ENCODE results near the gene FILIP1L. TPM values are rescaled to one million over a fixed set of nuclear protein-coding genes. Genes with fewer than 3 reads are reported as not detected.

Gene FILIP1L
- total RNA-seq, 1 donor from 2014 or later, result 19.4 TPM

DNA sequence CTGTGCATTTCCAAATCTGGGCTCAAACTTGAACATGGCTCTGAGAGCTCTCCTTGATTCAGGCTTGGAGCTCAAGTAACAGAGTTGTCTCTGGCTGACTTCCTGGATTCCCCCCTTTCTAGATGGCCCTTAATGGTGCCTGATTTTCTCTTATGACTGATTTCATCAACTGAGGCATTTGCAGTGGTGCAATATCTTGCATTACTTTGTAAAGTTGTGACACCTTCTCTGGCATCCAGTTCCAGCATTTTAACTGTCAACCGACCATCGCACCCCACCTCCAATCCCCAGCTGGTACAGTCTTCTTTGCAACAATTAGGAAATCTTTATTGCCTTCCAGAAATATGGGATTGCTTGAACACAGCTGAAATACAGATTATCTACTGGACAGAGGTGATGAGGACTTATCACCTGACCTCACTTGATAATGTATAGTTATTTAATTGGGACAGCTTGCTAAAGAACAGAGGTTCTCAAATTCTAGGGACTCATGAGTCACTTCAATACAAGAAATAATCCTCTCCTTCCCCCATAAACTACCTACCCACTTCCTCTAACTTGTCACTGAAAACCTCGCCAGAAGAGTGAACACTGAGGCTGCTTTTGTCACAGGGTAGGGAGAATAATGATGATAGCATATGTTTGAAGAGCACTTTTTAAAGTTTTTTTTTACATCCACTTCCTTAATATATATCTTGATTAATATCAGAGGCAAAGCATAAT, 41.8 kb downstream of the FILIP1L start:
- H3K27ac Mint-ChIP-seq, result no peak overlapping the region
- no peak for DNase-seq (ENCODE audit: low spot score, unreplicated experiment)
- H3K27me3 Mint-ChIP-seq, result no peaks in the 10 kb centered on the region
- H3K36me3 Mint-ChIP-seq (ENCODE audit: insufficient read depth), result no peaks in the 10 kb centered on the region
- TF ChIP-seq, protein P1, sequence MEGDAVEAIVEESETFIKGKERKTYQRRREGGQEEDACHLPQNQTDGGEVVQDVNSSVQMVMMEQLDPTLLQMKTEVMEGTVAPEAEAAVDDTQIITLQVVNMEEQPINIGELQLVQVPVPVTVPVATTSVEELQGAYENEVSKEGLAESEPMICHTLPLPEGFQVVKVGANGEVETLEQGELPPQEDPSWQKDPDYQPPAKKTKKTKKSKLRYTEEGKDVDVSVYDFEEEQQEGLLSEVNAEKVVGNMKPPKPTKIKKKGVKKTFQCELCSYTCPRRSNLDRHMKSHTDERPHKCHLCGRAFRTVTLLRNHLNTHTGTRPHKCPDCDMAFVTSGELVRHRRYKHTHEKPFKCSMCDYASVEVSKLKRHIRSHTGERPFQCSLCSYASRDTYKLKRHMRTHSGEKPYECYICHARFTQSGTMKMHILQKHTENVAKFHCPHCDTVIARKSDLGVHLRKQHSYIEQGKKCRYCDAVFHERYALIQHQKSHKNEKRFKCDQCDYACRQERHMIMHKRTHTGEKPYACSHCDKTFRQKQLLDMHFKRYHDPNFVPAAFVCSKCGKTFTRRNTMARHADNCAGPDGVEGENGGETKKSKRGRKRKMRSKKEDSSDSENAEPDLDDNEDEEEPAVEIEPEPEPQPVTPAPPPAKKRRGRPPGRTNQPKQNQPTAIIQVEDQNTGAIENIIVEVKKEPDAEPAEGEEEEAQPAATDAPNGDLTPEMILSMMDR (IDR thresholded peaks at IDR 0.05; ENCODE audit: unreplicated experiment), result no peak
- H3K4me1 Mint-ChIP-seq (ENCODE audit: low read depth), result peaks cover 38% of the 10 kb centered on the region
- no peaks in the 10 kb centered on the region for H3K9me3 Mint-ChIP-seq (ENCODE audit: low read depth)
- no peak overlapping the region for H3K4me3 Mint-ChIP-seq (ENCODE audit: low read depth)

DNA sequence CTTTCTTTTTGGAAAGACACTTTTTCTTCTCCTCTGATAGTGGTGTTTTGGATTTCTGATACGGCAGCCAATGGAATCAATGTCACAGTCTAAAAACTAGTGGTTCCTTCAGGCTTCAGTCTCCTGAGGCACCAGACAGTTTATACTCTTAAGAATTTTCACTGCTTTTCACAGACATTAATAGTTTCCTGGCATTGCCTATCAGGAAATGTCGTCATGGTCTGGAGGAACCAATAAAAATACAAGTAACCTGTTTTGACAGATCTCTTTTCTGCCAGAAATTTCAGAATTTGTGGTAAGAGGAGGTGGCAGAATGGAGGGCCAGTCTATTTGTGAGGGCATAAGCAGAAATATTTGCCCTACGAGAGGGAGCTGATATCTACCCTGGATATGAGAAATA, 44.8 kb downstream of the FILIP1L start:
- Mint-ChIP-seq H3K9me3 (ENCODE audit: low read depth) (no peaks in the 10 kb centered on the region), H3K36me3 (ENCODE audit: insufficient read depth) (no peaks in the 10 kb centered on the region), H3K27ac (no peak overlapping the region), H3K27me3 (no peaks in the 10 kb centered on the region), H3K4me1 (ENCODE audit: low read depth) (peaks cover 21% of the 10 kb centered on the region), H3K4me3 (ENCODE audit: low read depth) (no peak overlapping the region)
- TF ChIP-seq, protein P1 (IDR thresholded peaks at IDR 0.05; ENCODE audit: unreplicated experiment), result no peak
- no peak for DNase-seq (ENCODE audit: low spot score, unreplicated experiment)

DNA sequence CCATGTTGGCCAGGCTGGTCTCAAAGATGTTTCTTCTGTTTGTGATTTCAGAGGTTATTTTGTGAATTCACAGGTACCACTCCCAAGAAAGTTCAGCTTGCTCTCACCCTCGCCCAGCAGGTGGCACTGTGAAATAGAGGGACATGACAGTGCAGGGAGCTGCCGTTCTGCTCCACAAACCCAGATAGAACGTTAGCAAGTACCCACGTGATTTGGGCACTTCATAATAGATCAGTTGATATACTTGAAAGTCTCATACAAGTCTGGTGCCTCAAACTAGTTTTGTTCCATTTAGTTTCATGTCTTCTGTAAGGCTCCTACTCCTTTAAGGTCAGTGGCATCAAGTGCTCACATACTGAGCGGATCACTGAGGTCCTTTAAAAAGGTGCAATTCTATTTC, 45.5 kb downstream of the FILIP1L start:
- no peaks in the 10 kb centered on the region for H3K9me3 Mint-ChIP-seq (ENCODE audit: low read depth)
- peak overlapping the region; percentile 54 for H3K27ac Mint-ChIP-seq
- TF ChIP-seq, protein P1 (IDR thresholded peaks at IDR 0.05; ENCODE audit: unreplicated experiment), result peak; percentile 90
- peaks cover 20% of the 10 kb centered on the region for H3K4me1 Mint-ChIP-seq (ENCODE audit: low read depth)
- peak; percentile 52 for DNase-seq (ENCODE audit: low spot score, unreplicated experiment)
- H3K27me3 Mint-ChIP-seq, result no peaks in the 10 kb centered on the region
- H3K36me3 Mint-ChIP-seq (ENCODE audit: insufficient read depth), result no peaks in the 10 kb centered on the region
- no peak overlapping the region for H3K4me3 Mint-ChIP-seq (ENCODE audit: low read depth)

DNA sequence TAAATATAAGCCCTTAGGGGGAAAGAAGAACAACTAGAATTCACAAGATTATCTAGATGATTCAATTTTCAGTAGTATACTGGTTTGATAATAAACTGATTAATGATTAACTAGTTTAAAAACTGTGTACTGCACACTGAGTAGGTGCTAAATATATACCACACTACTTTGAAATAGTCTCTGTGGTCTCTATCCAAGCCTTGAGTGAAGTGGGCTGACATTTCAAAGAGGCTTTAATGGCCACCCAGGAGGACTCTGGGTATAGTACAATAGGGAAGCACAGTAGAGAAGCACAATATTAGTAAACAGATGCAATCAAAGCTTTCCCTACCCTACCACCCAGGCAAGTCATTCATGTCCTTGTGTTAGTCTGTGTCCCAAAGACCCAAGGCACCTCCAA, 46.7 kb downstream of the FILIP1L start:
- H3K27ac Mint-ChIP-seq, result no peak overlapping the region
- H3K4me1 Mint-ChIP-seq (ENCODE audit: low read depth), result peaks cover 18% of the 10 kb centered on the region
- H3K27me3 Mint-ChIP-seq, result no peaks in the 10 kb centered on the region
- no peak for DNase-seq (ENCODE audit: low spot score, unreplicated experiment)
- H3K4me3 Mint-ChIP-seq (ENCODE audit: low read depth), result no peak overlapping the region
- H3K9me3 Mint-ChIP-seq (ENCODE audit: low read depth), result no peaks in the 10 kb centered on the region
- TF ChIP-seq, protein P1 (IDR thresholded peaks at IDR 0.05; ENCODE audit: unreplicated experiment), result no peak
- H3K36me3 Mint-ChIP-seq (ENCODE audit: insufficient read depth), result no peaks in the 10 kb centered on the region

DNA sequence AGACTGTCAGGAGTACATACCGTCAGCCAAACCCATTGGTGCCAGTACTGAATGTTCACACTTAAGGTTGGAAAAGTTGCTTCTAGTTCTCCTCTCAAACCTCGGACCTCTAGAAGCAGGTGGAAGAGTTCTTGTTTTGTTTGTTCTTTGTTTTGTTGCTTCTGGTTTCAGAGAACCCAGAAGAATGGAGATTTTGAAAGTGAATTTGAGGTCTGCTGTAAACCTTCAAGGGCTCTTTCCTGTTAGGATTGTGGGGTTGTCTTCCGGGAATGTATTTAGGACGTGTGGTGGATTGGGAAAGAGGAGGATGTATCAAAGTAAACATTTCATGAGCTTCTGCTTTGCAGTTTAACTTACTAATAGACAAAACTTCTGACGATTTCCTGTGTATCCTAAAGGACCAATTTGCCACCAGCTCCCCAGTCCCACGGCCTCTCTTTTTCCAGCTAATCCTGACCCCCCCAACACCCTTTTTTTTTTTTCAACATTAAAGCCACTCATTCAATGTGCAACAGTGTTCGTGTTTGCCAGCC, 50.3 kb downstream of the FILIP1L start:
- H3K36me3 Mint-ChIP-seq (ENCODE audit: insufficient read depth), result peaks cover 1% of the 10 kb centered on the region
- H3K4me3 Mint-ChIP-seq (ENCODE audit: low read depth), result no peak overlapping the region
- H3K27ac Mint-ChIP-seq, result no peak overlapping the region
- peaks cover 9% of the 10 kb centered on the region for H3K4me1 Mint-ChIP-seq (ENCODE audit: low read depth)
- TF ChIP-seq, protein P1 (IDR thresholded peaks at IDR 0.05; ENCODE audit: unreplicated experiment), result no peak
- H3K27me3 Mint-ChIP-seq, result no peaks in the 10 kb centered on the region
- no peak for DNase-seq (ENCODE audit: low spot score, unreplicated experiment)
- no peaks in the 10 kb centered on the region for H3K9me3 Mint-ChIP-seq (ENCODE audit: low read depth)

Data from progenitor cell of endocrine pancreas (in vitro differentiated cells).